NOMO-1 treated with DMSO at 0.1 percent for 48 hours (cell line): ENCODE data around the gene TLCD2.
"Not testable (repeated sequence)": the region's sequence is repeated elsewhere in the genome, so short reads cannot be mapped to it uniquely, and the experiment has no call there.

Experiments
- DNase-seq: peaks from one replicate; lab custom pipeline; 2025; ENCODE audit not compliant: unreplicated experiment; lab: John Stamatoyannopoulos, UW

Gene TLCD2

GRCh38 chr17:1695365-1695764 lies 14.8 kb downstream of the TLCD2 start:
- no peak for DNase-seq

GRCh38 chr17:1693339-1693738 lies 16.8 kb downstream of the TLCD2 start:
- DNase-seq, result no peak

DNA sequence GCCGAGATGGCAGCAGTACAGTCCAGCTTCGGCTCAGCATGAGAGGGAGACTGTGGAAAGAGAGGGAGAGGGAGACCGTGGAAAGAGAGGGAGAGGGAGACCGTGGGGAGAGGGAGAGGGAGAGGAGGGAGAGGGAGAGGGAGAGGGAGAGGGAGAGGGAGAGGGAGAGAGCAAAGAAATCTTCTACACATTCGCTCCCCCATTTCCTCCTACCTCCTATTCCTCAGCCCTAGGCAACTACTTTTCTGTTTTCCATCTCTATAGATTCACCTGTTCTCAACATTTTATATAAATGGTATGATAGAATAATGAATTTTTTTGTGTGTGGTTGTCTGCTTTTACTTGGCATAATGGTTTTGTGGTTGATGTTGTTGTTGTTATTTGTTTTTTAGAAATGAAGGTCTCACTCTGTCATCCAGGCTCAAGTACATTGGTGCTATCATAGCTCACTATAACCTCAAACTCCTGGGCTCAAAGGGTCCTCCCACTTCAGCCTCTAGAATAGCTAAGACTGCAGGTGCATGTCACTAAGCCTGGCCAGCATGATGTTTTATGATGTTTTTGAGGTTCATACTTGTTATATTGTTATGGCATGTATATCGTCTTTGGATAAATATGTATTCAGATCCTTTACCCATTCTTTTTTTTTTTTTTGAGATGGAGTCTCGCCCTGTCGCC lies 19.5 kb downstream of the TLCD2 start:
- DNase-seq, result no peak

GRCh38 chr17:1688405-1688804 lies 21.8 kb downstream of the TLCD2 start:
- not testable (repeated sequence) for DNase-seq

- no peak for DNase-seq
Observed at GRCh38 chr17:1686086-1686485, 24.1 kb downstream of the TLCD2 start.

DNA sequence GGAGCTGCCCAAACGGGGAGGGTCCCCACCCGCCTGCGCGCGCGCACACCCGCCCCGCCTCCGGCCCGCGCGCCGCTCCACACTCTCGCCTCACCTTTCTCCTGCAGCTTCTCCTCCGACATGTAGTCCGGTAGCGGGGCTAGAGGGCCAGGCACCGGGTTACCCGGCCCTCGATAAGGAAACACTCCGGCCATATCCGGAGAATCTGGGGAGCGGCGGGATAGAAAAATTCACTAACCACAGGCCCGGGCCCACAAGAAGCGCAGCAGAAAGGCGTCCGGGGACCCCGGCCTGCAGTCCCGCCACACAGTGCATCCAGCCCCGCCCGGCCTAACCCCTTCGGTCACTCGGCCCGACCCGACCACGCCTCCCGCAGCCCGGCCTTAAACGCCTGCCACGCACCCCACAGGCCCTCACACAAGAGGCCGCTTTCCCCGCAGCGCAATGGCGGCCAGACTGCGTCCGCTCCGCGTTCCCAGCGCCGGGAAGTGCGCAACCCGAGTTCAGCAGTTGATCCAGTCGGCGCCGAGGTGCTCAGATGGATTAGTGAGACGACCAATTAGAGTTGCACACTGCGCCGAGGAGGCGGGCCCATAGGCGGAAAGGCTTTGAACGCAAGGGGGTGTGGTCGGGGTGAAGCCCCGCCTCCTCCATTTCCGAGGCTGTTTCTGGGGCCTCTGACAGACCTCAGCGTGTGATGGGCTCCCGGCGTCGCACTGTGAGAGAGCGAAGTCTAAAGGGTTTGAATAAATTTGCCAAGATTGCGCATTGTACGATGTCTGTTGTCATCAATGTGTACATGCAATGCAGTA lies 25.6 kb downstream of the TLCD2 start, which contains the start of gene PRPF8:
Gene PRPF8 (minus strand): TSS at position 490 of the 812 bp plus-strand sequence. CDS start 296 bp downstream, at position 194.
- DNase-seq, result peak; percentile 97

- DNase-seq, result peak; percentile 68
Observed at GRCh38 chr17:1683459-1683858, 26.7 kb downstream of the TLCD2 start.

- no peak for DNase-seq
Observed at GRCh38 chr17:1676401-1676800, 33.8 kb downstream of the TLCD2 start.

- no peak for DNase-seq
Observed at GRCh38 chr17:1673041-1673785, 37.0 kb downstream of the TLCD2 start.

- DNase-seq, result not testable (repeated sequence)
Observed at GRCh38 chr17:1663934-1664333, 46.2 kb downstream of the TLCD2 start.

DNA sequence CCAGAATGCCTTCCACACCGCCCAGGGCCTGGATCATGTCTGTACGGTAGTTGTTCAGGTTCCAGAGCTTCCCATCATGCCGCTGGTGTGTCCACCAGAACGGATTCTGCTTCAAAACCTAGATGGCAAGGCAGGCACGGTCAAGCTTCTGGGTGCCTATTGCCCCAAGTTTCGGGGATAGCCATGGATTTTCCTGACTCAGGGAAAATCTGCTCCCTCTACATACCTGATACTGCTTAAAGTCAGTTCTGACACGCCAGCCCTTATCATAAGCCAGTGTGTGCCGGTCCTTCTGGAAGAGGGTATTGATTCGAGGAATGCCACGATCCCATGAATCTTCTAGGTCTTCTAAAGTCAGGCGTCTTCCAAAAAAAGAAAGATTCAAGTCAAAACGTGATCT lies 49.1 kb downstream of the TLCD2 start:
- DNase-seq, result no peak

DNA sequence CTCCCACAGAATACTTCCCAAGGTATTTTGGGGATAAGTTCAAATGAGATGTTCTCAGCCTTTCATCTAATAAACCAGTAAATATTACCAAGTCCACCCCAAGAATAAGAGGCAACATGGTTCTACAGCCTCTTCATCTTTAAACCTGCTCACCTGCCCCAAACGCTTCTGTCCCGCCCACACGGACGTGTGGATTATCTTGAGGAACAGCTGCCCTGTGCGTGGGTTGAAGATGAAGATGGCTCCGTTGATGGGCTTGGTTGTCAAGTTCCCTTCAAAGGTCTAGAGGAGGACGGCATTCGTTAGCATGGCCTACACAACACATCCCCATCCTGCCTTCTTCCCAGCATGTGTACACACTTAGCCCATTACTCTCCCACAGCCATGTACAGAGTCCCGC lies 52.1 kb downstream of the TLCD2 start:
- DNase-seq, result no peak

DNA sequence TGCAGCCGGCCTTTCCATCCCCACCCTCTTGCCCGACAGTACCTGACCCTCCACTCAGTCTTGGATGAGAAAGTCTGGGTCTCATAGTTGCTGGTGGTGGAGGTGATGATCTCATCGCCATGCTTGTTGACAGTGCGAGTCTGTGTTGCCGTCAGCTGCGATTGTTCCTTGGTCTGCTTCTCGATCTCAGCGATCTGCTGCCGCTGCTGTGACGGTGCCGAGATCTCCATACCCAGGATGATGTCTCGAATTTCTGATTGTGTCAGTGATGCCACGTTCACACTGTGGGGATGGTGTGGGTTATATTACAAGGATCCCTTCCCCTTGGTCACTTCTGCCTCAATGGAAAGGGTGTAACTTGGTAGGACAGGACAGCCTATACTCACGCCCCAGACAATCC lies 56.4 kb downstream of the TLCD2 start:
- DNase-seq, result no peak

- not testable (repeated sequence) for DNase-seq
Observed at GRCh38 chr17:1652794-1653193, 57.4 kb downstream of the TLCD2 start.
